ENCODE measurements around the gene ADAP2.

The ADAP2 gene

GRCh38 chr17:30956764-30957374 is 35.1 kb downstream of the ADAP2 start:
- no peak for TF ChIP-seq TAF1 (IDR thresholded peaks at IDR 0.05; ENCODE audit: borderline replicate concordance, insufficient read depth, low read length)
- no peak for TF ChIP-seq FOXP2 (optimal IDR thresholded peaks at IDR 0.05; ENCODE audit: borderline replicate concordance, extremely low read depth, extremely low read length, insufficient read depth)
- no peak for TF ChIP-seq REST (IDR thresholded peaks at IDR 0.05; ENCODE audit: insufficient read depth in 1 of 2, low read depth in 2 of 2, low read length in 2 of 2)
- no peak for TF ChIP-seq SIN3A (IDR thresholded peaks at IDR 0.05; ENCODE audit: borderline replicate concordance, insufficient read depth, low read length)
- TF ChIP-seq POLR2AphosphoS5 (IDR thresholded peaks at IDR 0.05; ENCODE audit: low read depth, low read length): no peak

DNA sequence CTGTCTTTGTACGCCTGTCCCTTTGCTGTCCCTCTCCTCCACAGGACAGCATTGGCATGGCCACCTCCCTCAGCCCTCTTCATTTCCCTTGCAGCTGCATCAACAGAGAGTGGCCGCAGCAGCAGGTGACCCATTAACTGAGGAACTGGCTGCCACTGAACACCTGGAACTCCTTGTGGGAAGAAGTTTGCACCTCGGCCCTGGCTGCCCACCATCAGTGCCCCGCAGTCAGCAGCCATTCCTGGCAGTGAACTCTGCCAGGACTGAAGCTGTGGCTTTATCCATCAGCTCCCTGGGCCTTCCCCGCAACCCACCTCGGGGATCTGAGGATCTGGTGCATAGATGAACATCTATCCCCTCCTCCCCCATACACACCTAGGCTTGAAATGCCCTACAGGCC is 36.0 kb downstream of the ADAP2 start:
- TF ChIP-seq SIN3A (IDR thresholded peaks at IDR 0.05; ENCODE audit: borderline replicate concordance, insufficient read depth, low read length) (no peak), REST (IDR thresholded peaks at IDR 0.05; ENCODE audit: insufficient read depth in 1 of 2, low read depth in 2 of 2, low read length in 2 of 2) (no peak), TAF1 (IDR thresholded peaks at IDR 0.05; ENCODE audit: borderline replicate concordance, insufficient read depth, low read length) (no peak), FOXP2 (optimal IDR thresholded peaks at IDR 0.05; ENCODE audit: borderline replicate concordance, extremely low read depth, extremely low read length, insufficient read depth) (no peak), POLR2AphosphoS5 (IDR thresholded peaks at IDR 0.05; ENCODE audit: low read depth, low read length) (no peak)

DNA sequence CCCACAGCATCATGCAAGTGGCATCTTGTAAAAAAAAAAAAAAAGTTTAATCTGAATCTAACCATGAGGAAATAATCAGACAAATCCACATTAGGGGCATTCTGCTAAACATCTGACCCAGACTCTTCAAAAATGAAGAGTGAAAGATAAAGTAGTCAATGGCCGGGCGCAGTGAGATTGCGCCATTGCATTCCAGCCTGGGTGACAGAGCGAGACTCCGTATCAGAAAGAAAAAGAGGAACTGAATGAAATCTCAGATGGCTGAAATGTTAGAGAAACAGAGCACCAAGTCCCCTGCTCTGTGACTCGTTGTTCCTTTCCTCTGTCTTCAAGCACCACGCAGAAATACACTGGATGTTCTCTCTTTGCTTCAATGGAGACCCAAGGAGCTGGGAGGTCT is 36.4 kb downstream of the ADAP2 start:
- no peak for TF ChIP-seq FOXP2 (optimal IDR thresholded peaks at IDR 0.05; ENCODE audit: borderline replicate concordance, extremely low read depth, extremely low read length, insufficient read depth)
- no peak for TF ChIP-seq REST (IDR thresholded peaks at IDR 0.05; ENCODE audit: insufficient read depth in 1 of 2, low read depth in 2 of 2, low read length in 2 of 2)
- TF ChIP-seq TAF1 (IDR thresholded peaks at IDR 0.05; ENCODE audit: borderline replicate concordance, insufficient read depth, low read length): no peak
- TF ChIP-seq SIN3A (IDR thresholded peaks at IDR 0.05; ENCODE audit: borderline replicate concordance, insufficient read depth, low read length): no peak
- TF ChIP-seq POLR2AphosphoS5 (IDR thresholded peaks at IDR 0.05; ENCODE audit: low read depth, low read length): no peak

GRCh38 chr17:30961209-30962188 is 39.8 kb downstream of the ADAP2 start:
- TF ChIP-seq POLR2AphosphoS5 (IDR thresholded peaks at IDR 0.05; ENCODE audit: low read depth, low read length) (no peak), FOXP2 (optimal IDR thresholded peaks at IDR 0.05; ENCODE audit: borderline replicate concordance, extremely low read depth, extremely low read length, insufficient read depth) (no peak), TAF1 (IDR thresholded peaks at IDR 0.05; ENCODE audit: borderline replicate concordance, insufficient read depth, low read length) (no peak), REST (IDR thresholded peaks at IDR 0.05; ENCODE audit: insufficient read depth in 1 of 2, low read depth in 2 of 2, low read length in 2 of 2) (no peak)
